GM12878 (cell line): Measurements from ENCODE around the gene CALML5. TPM values are rescaled to one million over a fixed set of nuclear protein-coding genes. Genes with fewer than 3 reads are reported as not detected.

Experiments
- ATAC-seq: fragments of 200-7000 bp; cut with Tn5 transposase; 3 replicates; pipeline ENCODE4 v1.9.1; 2020; ENCODE audit warnings: mild to moderate bottlenecking, moderate library complexity
- BruUV-seq: library from RNA; stranded (reverse); fragments of 400-500 nt; replicated peaks from 2 replicates; lab custom pipeline; 2021; lab: Mats Ljungman, UMichigan
- CTCF ChIA-PET: fragments of 300-600 bp; sonication (Branson Sonifier 250); formaldehyde crosslinking; extraction: SDS; loops from one replicate; lab custom pipeline; 2021; ENCODE audit warnings: inconsistent platforms; lab: Yijun Ruan, JAX
- POLR2A ChIA-PET: fragments of 350-600 bp; formaldehyde crosslinking; extraction: SDS; loops from one replicate; lab custom pipeline; 2021; ENCODE audit warnings: inconsistent platforms; lab: Charles Lee
- RAD21 ChIA-PET: fragments of 300-600 bp; sonication (Branson Sonifier 250); formaldehyde crosslinking; loops from one replicate; lab custom pipeline; 2023; ENCODE audit warnings: antibody characterized with exemption; ENCODE audit not compliant: unreplicated experiment; lab: Charles Lee
- SMC1A ChIA-PET: fragments of 300-600 bp; sonication (Branson Sonifier 250); formaldehyde crosslinking; loops from one replicate; lab custom pipeline; 2023; ENCODE audit not compliant: unreplicated experiment, uncharacterized antibody; lab: Charles Lee
- DNase-seq: peaks from one replicate; pipeline ENCODE4 v3.0.0-alpha.2; 2011; ENCODE audit warnings: low read depth, low spot score
- FAIRE-seq: peaks from 3 replicates; lab custom pipeline; 2011; peaks lifted over from hg19 to GRCh38; lab: Jason Lieb, UNC
- H2AFZ ChIP-seq: 2 replicates; pipeline ENCODE4 v1.6.0; 2011; ENCODE audit warnings: low read depth, low read length, control low read depth; ENCODE audit not compliant: control insufficient read depth
- H3K27ac ChIP-seq: 2 replicates; pipeline ENCODE4 v1.5.1; 2011; ENCODE audit warnings: control low read depth; ENCODE audit not compliant: control insufficient read depth, insufficient read depth
- H3K27me3 ChIP-seq, 2 experiments: replicated peaks in 1 of 2; 2 replicates each; pipeline versions ENCODE4 v1.6.0 to v1.6.1; 2011; ENCODE audit warnings: low read length in 1 of 2; ENCODE audit not compliant: control insufficient read depth in 2 of 2, insufficient read depth in 2 of 2
- H3K36me3 ChIP-seq, 2 experiments: 2 replicates each; pipeline ENCODE4 v1.5.1; 2011; ENCODE audit warnings: low read length in 1 of 2; ENCODE audit not compliant: control insufficient read depth in 2 of 2, insufficient read depth in 2 of 2
- H3K4me1 ChIP-seq: 2 replicates; pipeline ENCODE4 v1.6.1; 2011; ENCODE audit warnings: mild to moderate bottlenecking, low read length, moderate library complexity, mixed read lengths; ENCODE audit not compliant: control insufficient read depth, insufficient read depth
- H3K4me2 ChIP-seq: 2 replicates; pipeline ENCODE4 v1.6.0; 2011; ENCODE audit warnings: control low read depth; ENCODE audit not compliant: control insufficient read depth, insufficient read depth
- H3K4me3 ChIP-seq: fragments of 200-600 bp; sonication (generic); 2 replicates; pipeline ENCODE4 v1.5.1; 2016
- H3K79me2 ChIP-seq: 2 replicates; pipeline ENCODE4 v1.6.0; 2011; ENCODE audit warnings: low read length; ENCODE audit not compliant: control insufficient read depth, insufficient read depth
- H3K9ac ChIP-seq: 2 replicates; pipeline ENCODE4 v1.8.0; 2011; ENCODE audit warnings: low read length, control low read depth, mixed read lengths; ENCODE audit not compliant: control insufficient read depth, insufficient read depth
- H3K9me3 ChIP-seq: replicated peaks from 3 replicates; pipeline ENCODE4 v1.5.1; 2011; ENCODE audit warnings: mild to moderate bottlenecking, low read length; ENCODE audit not compliant: control insufficient read depth, insufficient read depth
- H4K20me1 ChIP-seq: 2 replicates; pipeline ENCODE4 v1.6.0; 2011; ENCODE audit not compliant: control insufficient read depth, insufficient read depth
- CBX5 ChIP-seq: sonication (generic); IDR thresholded peaks from 2 replicates; pipeline ENCODE4 v1.6.1; 2016; ENCODE audit warnings: low read depth, moderate library complexity, mild to moderate bottlenecking, inconsistent platforms
- CEBPB ChIP-seq, 2 experiments: fragments of 150-350 bp in 1 of 2; IDR thresholded peaks; 2 replicates each; pipeline ENCODE4 v1.6.1; 2012 to 2014; ENCODE audit warnings: low read depth in 2 of 2, low read length in 2 of 2, borderline replicate concordance in 1 of 2, inconsistent platforms in 1 of 2
- ETV6 ChIP-seq, 2 experiments: fragments of 450-650 bp in 1 of 2; IDR thresholded peaks in 1 of 2; conservative IDR thresholded peaks in 1 of 2; 2 replicates each; pipeline ENCODE4 v1.6.1; 2014; ENCODE audit warnings: antibody characterized with exemption in 1 of 2, borderline replicate concordance in 1 of 2, low read depth in 1 of 2, mild to moderate bottlenecking in 1 of 2, moderate library complexity in 1 of 2
- GATAD2B ChIP-seq: fragments of 450-650 bp; conservative IDR thresholded peaks from 2 replicates; pipeline ENCODE4 v1.6.1; 2017; ENCODE audit warnings: low read depth, mild to moderate bottlenecking, moderate library complexity
- HDAC2 ChIP-seq: fragments of 200-600 bp; sonication (generic); IDR thresholded peaks from 2 replicates; pipeline ENCODE4 v1.6.1; 2017
- HDGF ChIP-seq: fragments of 450-650 bp; IDR thresholded peaks from 2 replicates; pipeline ENCODE4 v1.6.1; 2016; ENCODE audit warnings: antibody characterized with exemption
- HSF1 ChIP-seq: fragments of 150-350 bp; IDR thresholded peaks from 2 replicates; pipeline ENCODE4 v1.6.1; 2014; ENCODE audit warnings: mild to moderate bottlenecking, low read depth, low read length
- JUNB ChIP-seq: IDR thresholded peaks from 2 replicates; pipeline ENCODE4 v1.6.1; 2016; ENCODE audit warnings: antibody characterized with exemption, mild to moderate bottlenecking
- MEF2A ChIP-seq: IDR thresholded peaks from 2 replicates; pipeline ENCODE4 v1.6.1; 2011; ENCODE audit warnings: low read depth, mild to moderate bottlenecking, low read length, moderate library complexity; ENCODE audit not compliant: insufficient read depth
- NR2C1 ChIP-seq: fragments of 450-650 bp; IDR thresholded peaks from 2 replicates; pipeline ENCODE4 v1.6.1; 2017; ENCODE audit warnings: antibody characterized with exemption, mild to moderate bottlenecking, moderate library complexity
- PML ChIP-seq: IDR thresholded peaks from 2 replicates; pipeline ENCODE4 v1.6.1; 2012; ENCODE audit warnings: low read length, inconsistent platforms
- POLR2AphosphoS5 ChIP-seq: IDR thresholded peaks from 2 replicates; pipeline ENCODE4 v1.6.1; 2011; ENCODE audit warnings: mild to moderate bottlenecking, low read length, inconsistent platforms
- REST ChIP-seq: IDR thresholded peaks from 2 replicates; pipeline ENCODE4 v1.6.1; 2012; ENCODE audit warnings: mild to moderate bottlenecking, low read depth, low read length
- SREBF2 ChIP-seq: IDR thresholded peaks from 2 replicates; pipeline ENCODE4 v1.6.1; 2012; ENCODE audit warnings: mild to moderate bottlenecking, low read length
- SUPT20H ChIP-seq: IDR thresholded peaks from 2 replicates; pipeline ENCODE4 v1.6.1; 2011; ENCODE audit warnings: low read depth, mild to moderate bottlenecking, low read length, moderate library complexity, borderline replicate concordance; ENCODE audit not compliant: control insufficient read depth
- USF2 ChIP-seq: IDR thresholded peaks from 2 replicates; pipeline ENCODE4 v1.6.1; 2011; ENCODE audit warnings: low read depth, low read length, improper control_type of control experiment, borderline replicate concordance
- WRNIP1 ChIP-seq: IDR thresholded peaks from 2 replicates; pipeline ENCODE4 v1.6.1; 2011; ENCODE audit warnings: low read depth, low read length, improper control_type of control experiment, borderline replicate concordance
- YBX1 ChIP-seq: fragments of 450-650 bp; IDR thresholded peaks from 2 replicates; pipeline ENCODE4 v1.6.1; 2016; ENCODE audit warnings: antibody characterized with exemption
- ZNF217 ChIP-seq: fragments of 450-650 bp; IDR thresholded peaks from 2 replicates; pipeline ENCODE4 v1.6.1; 2017; ENCODE audit warnings: antibody characterized with exemption, mild to moderate bottlenecking
- WGBS: methylation state at CpG from one replicate; pipeline ENCODE4 v1.1.6; 2016; ENCODE audit warnings: low lambda C conversion rate; ENCODE audit not compliant: insufficient replicate concordance, insufficient coverage; ENCODE audit errors: missing lambda C conversion rate; 5-methylcytosine and 5-hydroxymethylcytosine counted together
- in situ Hi-C: fragments of 300-500 bp; cut with MboI; formaldehyde crosslinking; loops from 9 replicates; pipeline ENCODE4 v1.14.3; 2018; ENCODE audit warnings: mixed read lengths
- intact Hi-C: fragments of 100-400 bp; cut with micrococcal nuclease; formaldehyde crosslinking; loops from one replicate; pipeline ENCODE4 v1.14.2; 2022; ENCODE audit not compliant: unreplicated experiment
- polyA plus RNA-seq, 11 experiments: library from polyadenylated mRNA; depleted of rRNA in 4 of 11; unstranded in 6 of 11; stranded (reverse) in 5 of 11; fragments of >200 nt; fragmentation: Nextera tagmentation in 4 of 11; fragmentation: Illumina TruSeq in 1 of 11; extraction: Ambion mirVana in 4 of 11; extraction: Trizol in 1 of 11; gene quantifications; 1 replicate in 1 of 11; 2 replicates in 10 of 11; pipeline versions ENCODE4 v1.2.1 to v1.2.3, GENCODE V29; 2011 to 2016; ENCODE audit warnings: inconsistent platforms in 2 of 11, missing spikeins in 2 of 11, low read depth in 1 of 11
- total RNA-seq, 4 experiments: library from RNA; depleted of rRNA in 3 of 4; stranded (reverse); fragments of >200 nt in 3 of 4; fragmentation: Illumina TruSeq in 1 of 4; extraction: Trizol in 1 of 4; gene quantifications; 2 replicates each; pipeline versions ENCODE4 v1.2.1 to v1.2.3, GENCODE V29; 2013 to 2021

CALML5 gene
- total and polyA plus RNA-seq, 10 of the 15 experiments (the other 5 are each of a cell fraction or from before 2014, with no cell fraction given) = not detected

GRCh38 chr10:5486853-5487235, 12.5 kb downstream of the CALML5 start (continued):
- no peak for TF ChIP-seq HDAC2
- TF ChIP-seq MEF2A = no peak
- TF ChIP-seq HSF1 = no peak
- TF ChIP-seq NR2C1 = no peak
- TF ChIP-seq POLR2AphosphoS5 = no peak
- TF ChIP-seq ETV6 (conservative IDR thresholded peaks at IDR 0.05 in 1 of 2, IDR thresholded peaks at IDR 0.05 in 1 of 2; ENCODE audit: borderline replicate concordance in 1 of 2, low read depth in 1 of 2) = no peak
- TF ChIP-seq ZNF217 = no peak

GRCh38 chr10:5485948-5486852, 13.2 kb downstream of the CALML5 start:
- Histone ChIP-seq H3K4me3 (no peak overlapping the region), H3K27me3 (peaks cover 6 to 7% of the 10 kb centered on the region in 2 experiments), H2AFZ (no peak overlapping the region), H3K9ac (no peak overlapping the region), H3K4me1 (no peaks in the 10 kb centered on the region), H3K27ac (no peak overlapping the region), H3K36me3 (no peaks in the 10 kb centered on the region), H3K4me2 (no peak overlapping the region), H3K9me3 (no peaks in the 10 kb centered on the region), H3K79me2 (no peaks in the 10 kb centered on the region), H4K20me1 (no peaks in the 10 kb centered on the region)
- no peak for ATAC-seq
- ChIA-PET SMC1A (no interaction called here), RAD21 (no interaction called here), POLR2A (no interaction called here), CTCF (no interaction called here)
- no peak for FAIRE-seq
- in situ Hi-C loops = no loop called here
- DNase-seq = no peak
- 58% methylated on average over 12 of the region's 13 CpGs for WGBS
- no TSS peak for BruUV-seq
- intact Hi-C loops = no loop called here
- no peak for TF ChIP-seq PML
- TF ChIP-seq SUPT20H = no peak
- TF ChIP-seq HDGF = no peak
- no peak for TF ChIP-seq USF2
- no peak for TF ChIP-seq SREBF2
- no peak for TF ChIP-seq CEBPB (IDR thresholded peaks at IDR 0.05; ENCODE audit: borderline replicate concordance in 1 of 2, low read depth in 2 of 2, low read length in 2 of 2)
- no peak for TF ChIP-seq YBX1
- no peak for TF ChIP-seq CBX5
- no peak for TF ChIP-seq WRNIP1
- no peak for TF ChIP-seq GATAD2B
- no peak for TF ChIP-seq JUNB
- TF ChIP-seq REST = no peak
